Measurements from ENCODE around the gene KANK4.

GRCh38 chr1:62196086-62196690 is 123.0 kb downstream of the KANK4 start:
- TF ChIP-seq CTCF (IDR thresholded peaks at IDR 0.05 in 4 of 5, conservative IDR thresholded peaks at IDR 0.05 in 1 of 5) (no peak), POLR2A (IDR thresholded peaks at IDR 0.05) (no peak)

All from gastrocnemius medialis (tissue), 4 donors.